ENCODE results near the gene RNLS.

The RNLS gene

DNA sequence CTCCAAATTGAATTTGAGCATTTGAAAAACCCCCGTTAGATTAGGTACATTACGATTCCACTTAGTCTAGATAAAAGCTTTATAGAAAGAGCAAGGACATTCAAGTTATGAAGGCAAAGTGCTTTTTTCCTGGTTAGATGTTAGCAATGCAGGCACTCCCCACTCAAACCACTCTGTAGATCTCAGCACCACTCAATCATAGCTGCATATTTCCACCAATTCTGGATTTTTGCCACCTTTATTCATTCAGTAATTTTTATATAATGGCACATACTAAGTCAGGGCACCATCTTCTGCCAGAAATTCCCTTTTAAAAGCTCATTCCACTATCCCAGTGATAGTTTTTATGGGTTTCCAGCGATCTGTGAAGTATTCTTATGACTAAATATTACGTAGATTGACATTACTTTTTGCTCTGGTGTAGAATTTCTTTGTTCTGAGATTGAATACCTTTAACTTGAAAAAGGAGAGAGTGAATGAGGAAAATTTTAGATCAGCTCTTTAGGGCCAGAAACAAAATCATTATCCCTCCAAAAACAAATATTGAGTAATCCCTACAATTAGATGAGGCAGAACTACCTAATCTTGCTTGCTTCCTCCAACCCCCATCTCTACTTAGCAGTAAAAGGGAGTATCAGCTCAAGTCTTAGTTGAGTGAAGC, 51.6 kb downstream of the RNLS start:
- no peak overlapping the region for H3K4me3 ChIP-seq
- H3K27ac ChIP-seq: no peak overlapping the region
- DNase-seq (ENCODE audit: low spot score): no peak
- TF ChIP-seq, protein P1, sequence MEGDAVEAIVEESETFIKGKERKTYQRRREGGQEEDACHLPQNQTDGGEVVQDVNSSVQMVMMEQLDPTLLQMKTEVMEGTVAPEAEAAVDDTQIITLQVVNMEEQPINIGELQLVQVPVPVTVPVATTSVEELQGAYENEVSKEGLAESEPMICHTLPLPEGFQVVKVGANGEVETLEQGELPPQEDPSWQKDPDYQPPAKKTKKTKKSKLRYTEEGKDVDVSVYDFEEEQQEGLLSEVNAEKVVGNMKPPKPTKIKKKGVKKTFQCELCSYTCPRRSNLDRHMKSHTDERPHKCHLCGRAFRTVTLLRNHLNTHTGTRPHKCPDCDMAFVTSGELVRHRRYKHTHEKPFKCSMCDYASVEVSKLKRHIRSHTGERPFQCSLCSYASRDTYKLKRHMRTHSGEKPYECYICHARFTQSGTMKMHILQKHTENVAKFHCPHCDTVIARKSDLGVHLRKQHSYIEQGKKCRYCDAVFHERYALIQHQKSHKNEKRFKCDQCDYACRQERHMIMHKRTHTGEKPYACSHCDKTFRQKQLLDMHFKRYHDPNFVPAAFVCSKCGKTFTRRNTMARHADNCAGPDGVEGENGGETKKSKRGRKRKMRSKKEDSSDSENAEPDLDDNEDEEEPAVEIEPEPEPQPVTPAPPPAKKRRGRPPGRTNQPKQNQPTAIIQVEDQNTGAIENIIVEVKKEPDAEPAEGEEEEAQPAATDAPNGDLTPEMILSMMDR (IDR thresholded peaks at IDR 0.05): no peak

DNA sequence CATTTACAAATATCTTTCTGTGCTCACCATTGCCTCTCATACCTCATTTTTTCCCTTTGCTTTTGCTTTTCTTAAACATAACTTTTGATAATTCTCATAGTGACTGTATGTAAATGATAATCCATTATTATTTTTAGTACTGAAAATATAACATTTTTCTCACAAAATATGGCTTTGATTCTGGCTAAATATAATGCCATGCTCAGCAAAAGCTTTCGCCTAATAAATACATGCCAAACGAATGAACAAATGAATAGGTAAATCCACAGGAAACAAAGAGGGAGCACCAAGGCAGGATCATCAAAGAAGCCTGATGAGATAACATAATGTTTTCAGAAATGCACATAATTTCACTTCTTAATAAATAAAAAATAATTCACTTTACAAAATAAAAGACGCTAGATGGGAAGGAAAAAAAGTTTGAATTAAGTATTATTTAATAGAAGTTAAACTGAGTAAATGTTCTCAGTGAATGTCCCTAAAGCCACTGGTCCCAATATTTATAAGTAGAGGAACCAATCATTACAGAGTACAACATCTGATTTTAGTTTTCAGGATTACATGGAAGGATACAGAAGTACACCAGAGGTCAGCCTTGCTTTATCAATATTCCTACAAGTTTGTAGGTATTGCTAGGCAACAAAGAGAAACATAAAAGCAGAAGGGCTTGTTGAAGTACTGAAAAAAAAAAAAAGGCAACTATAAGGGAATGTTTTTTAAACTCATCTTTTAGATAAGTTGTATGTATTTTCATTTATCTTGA, 52.3 kb downstream of the RNLS start:
- TF ChIP-seq, protein P1 (IDR thresholded peaks at IDR 0.05): no peak
- no peak for DNase-seq (ENCODE audit: low spot score)
- Histone ChIP-seq H3K27ac (no peak overlapping the region), H3K4me3 (no peak overlapping the region)

DNA sequence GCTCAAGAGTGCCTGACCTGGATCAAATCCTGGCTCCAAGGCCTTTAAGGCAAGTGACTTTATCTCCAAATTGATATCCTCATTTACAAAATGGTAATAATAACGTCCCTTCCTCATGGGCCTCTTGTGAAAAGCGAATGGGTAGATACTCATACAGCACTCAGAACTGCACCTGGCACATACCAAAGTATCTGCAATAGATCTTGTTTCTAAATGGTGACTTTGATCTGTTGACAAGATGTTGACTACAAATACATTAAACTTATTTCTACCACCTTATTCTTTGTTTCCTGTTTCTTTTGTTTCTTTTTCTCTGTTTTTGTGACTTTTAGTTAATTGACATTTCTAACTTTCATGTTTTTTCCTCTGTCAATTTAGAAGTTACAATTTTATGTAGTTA, 53.0 kb downstream of the RNLS start:
- TF ChIP-seq, protein P1 (IDR thresholded peaks at IDR 0.05): no peak
- DNase-seq (ENCODE audit: low spot score): no peak
- no peak overlapping the region for H3K27ac ChIP-seq
- no peak overlapping the region for H3K4me3 ChIP-seq

DNA sequence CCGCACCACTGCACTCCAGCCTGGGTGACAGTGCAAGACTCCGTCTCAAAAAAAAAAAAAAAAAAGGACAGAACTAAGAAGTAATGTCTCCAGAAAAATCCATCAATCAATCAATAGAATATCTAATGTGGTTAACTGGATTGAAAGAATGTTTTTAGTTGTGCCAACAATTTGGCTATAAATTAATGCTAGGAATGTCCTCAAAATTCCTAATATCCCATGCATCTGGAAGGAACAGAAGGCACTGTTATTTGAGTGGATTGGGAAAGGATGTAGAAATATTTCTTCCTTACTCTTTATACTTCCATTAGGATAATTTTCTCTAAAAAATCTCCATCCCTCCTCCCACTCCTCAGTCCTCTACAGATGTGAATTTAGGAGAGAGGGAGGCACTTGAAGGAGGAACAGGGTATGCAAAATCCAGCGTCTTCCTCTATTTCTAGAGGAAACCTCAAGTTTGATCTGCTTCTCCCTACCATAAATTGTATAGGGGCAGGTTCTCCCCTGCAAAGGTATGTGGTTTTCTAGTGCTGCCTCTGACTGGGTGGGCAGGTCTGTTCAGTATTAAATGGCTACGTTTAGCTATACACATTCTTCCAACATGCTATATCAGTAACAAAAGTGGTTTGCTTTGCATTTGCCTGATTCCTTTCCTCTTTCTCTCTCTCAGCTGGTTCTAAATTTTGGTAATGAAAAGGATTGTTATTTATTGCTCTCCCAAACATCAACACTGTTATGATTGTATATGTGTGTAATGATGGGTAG, 54.1 kb downstream of the RNLS start:
- TF ChIP-seq, protein P1 (IDR thresholded peaks at IDR 0.05): no peak
- no peak for DNase-seq (ENCODE audit: low spot score)
- Histone ChIP-seq H3K4me3 (no peak overlapping the region), H3K27ac (no peak overlapping the region)

DNA sequence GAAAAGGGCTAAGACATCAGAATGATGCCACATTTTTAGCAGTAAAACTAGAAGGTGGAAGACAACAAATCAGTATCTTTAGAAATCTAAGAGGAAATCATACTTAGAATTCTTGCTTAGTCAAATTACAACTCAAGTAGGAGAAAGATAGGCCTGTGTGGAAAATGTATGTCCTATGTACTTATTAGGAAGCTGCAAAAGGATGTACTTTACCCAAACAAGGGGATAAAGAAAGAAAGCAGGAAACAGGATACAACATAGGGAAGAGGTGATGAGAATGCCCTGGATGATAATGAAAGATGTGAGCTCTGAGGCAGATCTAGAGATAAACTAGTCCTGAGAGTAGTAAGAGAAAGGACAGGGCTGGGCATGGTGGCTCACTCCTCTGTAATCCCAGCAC, 54.9 kb downstream of the RNLS start:
- Histone ChIP-seq H3K27ac (no peak overlapping the region), H3K4me3 (no peak overlapping the region)
- DNase-seq (ENCODE audit: low spot score): no peak
- TF ChIP-seq, protein P1 (IDR thresholded peaks at IDR 0.05): no peak

DNA sequence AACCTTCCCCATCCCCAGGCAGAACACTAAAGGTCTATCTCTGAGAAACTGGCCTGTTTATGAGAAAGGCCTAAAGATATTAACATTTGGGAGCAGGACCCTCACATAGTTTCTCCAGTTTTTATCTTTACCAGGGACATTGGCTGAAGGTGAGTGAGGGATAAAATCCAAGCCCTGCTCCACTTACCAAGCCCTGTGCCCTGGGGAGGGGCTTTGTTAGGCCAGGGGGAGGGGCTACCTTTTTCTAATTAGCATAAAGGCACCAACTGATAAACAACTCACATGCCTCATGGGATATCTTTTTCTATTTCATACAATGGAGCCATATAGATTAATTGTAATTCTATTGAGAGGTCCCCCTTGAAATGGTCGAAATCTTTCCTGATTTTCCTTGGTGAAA, 55.9 kb downstream of the RNLS start:
- no peak overlapping the region for H3K27ac ChIP-seq
- TF ChIP-seq, protein P1 (IDR thresholded peaks at IDR 0.05): no peak
- H3K4me3 ChIP-seq: no peak overlapping the region
- DNase-seq (ENCODE audit: low spot score): no peak
